ENCODE measurements around the gene KCNJ6.

GRCh38 chr21:37627074-37627473, 289.2 kb downstream of the KCNJ6 start:
- no peak for TF ChIP-seq REST (IDR thresholded peaks at IDR 0.05; ENCODE audit: low read depth, low read length)
- no peak for TF ChIP-seq NFYB (IDR thresholded peaks at IDR 0.05; ENCODE audit: insufficient read depth, low read depth, low read length)
- no peak for TF ChIP-seq E4F1 (IDR thresholded peaks at IDR 0.05; ENCODE audit: borderline replicate concordance, partially characterized antibody)
- TF ChIP-seq STAT3 (IDR thresholded peaks at IDR 0.05; ENCODE audit: low read depth, low read length): no peak
- no peak for TF ChIP-seq CHD2 (IDR thresholded peaks at IDR 0.05; ENCODE audit: borderline replicate concordance, low read depth, low read length)
- no peak for TF ChIP-seq NFIC (IDR thresholded peaks at IDR 0.05; ENCODE audit: low read depth, low read length)

All from GM12878 (cell line).